ENCODE data around the gene NMT1.

GRCh38 chr17:45031231-45032173 is 29.6 kb upstream of the NMT1 start:
- TF ChIP-seq POLR2A (IDR thresholded peaks at IDR 0.05) (no peak), CTCF (IDR thresholded peaks at IDR 0.05) (no peak), POLR2AphosphoS5 (IDR thresholded peaks at IDR 0.05) (no peak)
